H1 (cell line): ENCODE measurements around the gene TTC13. TPM values are rescaled to one million over a fixed set of nuclear protein-coding genes. Genes with fewer than 3 reads are reported as not detected.

Experiments
- BACH1 ChIP-seq: IDR thresholded peaks from 2 replicates; pipeline ENCODE4 v1.6.1; 2012; ENCODE audit warnings: low read length, improper control_type of control experiment
- BCL11A ChIP-seq, 2 experiments: IDR thresholded peaks; one replicate each; pipeline ENCODE4 v1.6.1; 2011; ENCODE audit warnings: low read depth in 2 of 2, low read length in 2 of 2, mild to moderate bottlenecking in 2 of 2
- CHD2 ChIP-seq: IDR thresholded peaks from 2 replicates; pipeline ENCODE4 v1.6.1; 2012; ENCODE audit warnings: low read length, improper control_type of control experiment
- CTBP2 ChIP-seq: IDR thresholded peaks from 2 replicates; pipeline ENCODE4 v1.7.0; 2011; ENCODE audit warnings: borderline replicate concordance, mild to moderate bottlenecking, moderate library complexity, mixed read lengths, low read length; ENCODE audit not compliant: insufficient read depth, insufficient read length
- HDAC6 ChIP-seq: IDR thresholded peaks from one replicate; pipeline ENCODE4 v1.7.1; 2012; ENCODE audit warnings: low read depth, mild to moderate bottlenecking, inconsistent platforms, low read length, moderate library complexity
- RFX5 ChIP-seq: IDR thresholded peaks from 2 replicates; pipeline ENCODE4 v1.6.1; 2011; ENCODE audit warnings: low read depth, low read length, improper control_type of control experiment, borderline replicate concordance
- SIX5 ChIP-seq: IDR thresholded peaks from 2 replicates; pipeline ENCODE4 v1.6.1; 2011; ENCODE audit warnings: mild to moderate bottlenecking, low read depth, low read length
- SP1 ChIP-seq: IDR thresholded peaks from 2 replicates; pipeline ENCODE4 v1.6.1; 2011; ENCODE audit warnings: low read depth, low read length
- SRF ChIP-seq: IDR thresholded peaks from 2 replicates; pipeline ENCODE4 v1.6.1; 2011; ENCODE audit warnings: mild to moderate bottlenecking, low read depth, low read length, moderate library complexity
- TAF7 ChIP-seq: optimal IDR thresholded peaks from 2 replicates; pipeline ENCODE3; 2011; ENCODE audit warnings: low read depth, mild to moderate bottlenecking, inconsistent platforms, low read length, moderate library complexity, borderline replicate concordance
- polyA plus RNA-seq, 7 experiments: library from polyadenylated mRNA; depleted of rRNA in 3 of 7; stranded (reverse) in 5 of 7; unstranded in 2 of 7; fragments of >200 nt in 5 of 7; fragments of 200-250 nt in 2 of 7; gene quantifications; 1 replicate in 5 of 7; 2 replicates in 1 of 7; 4 replicates in 1 of 7; pipeline versions ENCODE4 v1.2.1 to v1.2.3, GENCODE V29; 2011 to 2013; ENCODE audit warnings: missing spikeins in 2 of 7, mixed read lengths in 2 of 7
- total RNA-seq: library from RNA; stranded (reverse); fragmentation: NEBNext Ultra II Directional; extraction: Animal tissue kit (Norgen Biotek cat#: 25700); gene quantifications from 2 replicates; pipeline ENCODE4 v1.2.1, GENCODE V29; 2021
- TF ChIP-seq, protein P1 (sequence below): IDR thresholded peaks from 2 replicates; pipeline ENCODE4 v1.6.1; 2011; ENCODE audit warnings: low read length, improper control_type of control experiment

The TTC13 gene
- total and polyA plus RNA-seq, 2 of the 8 experiments (the other 6 are each of a cell fraction or from before 2014, with no cell fraction given): 3.1 to 7.1 TPM

- TF ChIP-seq, protein P1, sequence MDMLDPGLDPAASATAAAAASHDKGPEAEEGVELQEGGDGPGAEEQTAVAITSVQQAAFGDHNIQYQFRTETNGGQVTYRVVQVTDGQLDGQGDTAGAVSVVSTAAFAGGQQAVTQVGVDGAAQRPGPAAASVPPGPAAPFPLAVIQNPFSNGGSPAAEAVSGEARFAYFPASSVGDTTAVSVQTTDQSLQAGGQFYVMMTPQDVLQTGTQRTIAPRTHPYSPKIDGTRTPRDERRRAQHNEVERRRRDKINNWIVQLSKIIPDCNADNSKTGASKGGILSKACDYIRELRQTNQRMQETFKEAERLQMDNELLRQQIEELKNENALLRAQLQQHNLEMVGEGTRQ: no peak
- no peak for TF ChIP-seq HDAC6
- TF ChIP-seq SIX5: no peak
- TF ChIP-seq CHD2: no peak
- no peak for TF ChIP-seq SP1
- no peak for TF ChIP-seq CTBP2
- no peak for TF ChIP-seq BACH1
- TF ChIP-seq SRF: no peak
- no peak for TF ChIP-seq TAF7
- no peak for TF ChIP-seq BCL11A (IDR thresholded peaks at IDR 0.05; ENCODE audit: low read depth in 2 of 2, low read length in 2 of 2)
- TF ChIP-seq RFX5: no peak
Measured at GRCh38 chr1:230976360-230976759, 2.3 kb downstream of the TTC13 start (continued).
